NCI-H2196 treated with DMSO at 0.1 percent for 48 hours (cell line): ENCODE measurements around the gene GPR183.
"Not testable (repeated sequence)": the region's sequence is repeated elsewhere in the genome, so short reads cannot be mapped to it uniquely, and the experiment has no call there.

Experiments
- DNase-seq: peaks from one replicate; lab custom pipeline; 2025; ENCODE audit not compliant: unreplicated experiment; lab: John Stamatoyannopoulos, UW

GPR183 gene

GRCh38 chr13:99250982-99251825, 56.0 kb downstream of the GPR183 start:
- DNase-seq: no peak

- not testable (repeated sequence) for DNase-seq
These were observed 57.6 kb downstream of the GPR183 start for GRCh38 chr13:99249606-99250005.

- DNase-seq: not testable (repeated sequence)
These were observed 58.0 kb downstream of the GPR183 start for GRCh38 chr13:99249178-99249577.

- no peak for DNase-seq
These were observed 61.1 kb downstream of the GPR183 start for GRCh38 chr13:99246100-99246499.
